AG10803 (cell line): ENCODE measurements around the gene PDZD2.
"Not testable (repeated sequence)": the region's sequence is repeated elsewhere in the genome, so short reads cannot be mapped to it uniquely, and the experiment has no call there.

ENCODE experiments used
- DNase-seq: peaks from one replicate; pipeline ENCODE4 v3.0.0; 2010; ENCODE audit warnings: low read depth
- H3K4me3 ChIP-seq: 2 replicates; pipeline ENCODE4 v1.5.1; 2011; ENCODE audit warnings: mild to moderate bottlenecking, low read length, control low read depth
- TF ChIP-seq, protein P1 (sequence below): conservative IDR thresholded peaks from 2 replicates; pipeline ENCODE4 v1.5.1; 2011; ENCODE audit warnings: mild to moderate bottlenecking, low read length, control low read depth, inconsistent platforms

PDZD2 gene

GRCh38 chr5:31730139-31730538, 91.2 kb downstream of the PDZD2 start:
- no peak for DNase-seq
- H3K4me3 ChIP-seq, result no peak overlapping the region
- TF ChIP-seq, protein P1, sequence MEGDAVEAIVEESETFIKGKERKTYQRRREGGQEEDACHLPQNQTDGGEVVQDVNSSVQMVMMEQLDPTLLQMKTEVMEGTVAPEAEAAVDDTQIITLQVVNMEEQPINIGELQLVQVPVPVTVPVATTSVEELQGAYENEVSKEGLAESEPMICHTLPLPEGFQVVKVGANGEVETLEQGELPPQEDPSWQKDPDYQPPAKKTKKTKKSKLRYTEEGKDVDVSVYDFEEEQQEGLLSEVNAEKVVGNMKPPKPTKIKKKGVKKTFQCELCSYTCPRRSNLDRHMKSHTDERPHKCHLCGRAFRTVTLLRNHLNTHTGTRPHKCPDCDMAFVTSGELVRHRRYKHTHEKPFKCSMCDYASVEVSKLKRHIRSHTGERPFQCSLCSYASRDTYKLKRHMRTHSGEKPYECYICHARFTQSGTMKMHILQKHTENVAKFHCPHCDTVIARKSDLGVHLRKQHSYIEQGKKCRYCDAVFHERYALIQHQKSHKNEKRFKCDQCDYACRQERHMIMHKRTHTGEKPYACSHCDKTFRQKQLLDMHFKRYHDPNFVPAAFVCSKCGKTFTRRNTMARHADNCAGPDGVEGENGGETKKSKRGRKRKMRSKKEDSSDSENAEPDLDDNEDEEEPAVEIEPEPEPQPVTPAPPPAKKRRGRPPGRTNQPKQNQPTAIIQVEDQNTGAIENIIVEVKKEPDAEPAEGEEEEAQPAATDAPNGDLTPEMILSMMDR, result no peak

GRCh38 chr5:31731016-31731415, 92.1 kb downstream of the PDZD2 start:
- DNase-seq, result no peak
- H3K4me3 ChIP-seq, result no peak overlapping the region
- TF ChIP-seq, protein P1, result no peak

GRCh38 chr5:31731710-31732301, 92.9 kb downstream of the PDZD2 start:
- TF ChIP-seq, protein P1, result no peak
- H3K4me3 ChIP-seq, result no peak overlapping the region
- DNase-seq, result no peak

GRCh38 chr5:31732821-31733220, 93.9 kb downstream of the PDZD2 start:
- not testable (repeated sequence) for H3K4me3 ChIP-seq, DNase-seq

DNA sequence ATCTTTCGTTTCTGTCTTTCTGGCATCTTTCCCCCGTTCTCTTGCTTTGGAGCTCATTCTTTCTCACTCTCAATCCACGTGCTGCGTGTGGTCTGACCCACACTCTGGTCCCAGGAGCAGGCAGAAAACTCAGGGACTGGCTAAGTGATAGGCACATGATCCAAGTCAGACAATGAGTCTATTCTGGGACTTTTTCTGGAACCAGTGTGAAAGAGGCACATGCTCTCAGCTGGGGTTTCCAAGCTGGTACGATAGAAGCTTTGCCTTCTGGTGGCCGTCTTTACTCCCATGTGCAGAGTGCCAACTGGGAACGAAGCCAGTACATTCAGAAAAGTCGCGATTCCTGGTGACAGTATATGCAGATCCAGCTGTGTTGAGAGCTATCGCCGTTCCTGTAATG, 94.4 kb downstream of the PDZD2 start:
- TF ChIP-seq, protein P1, result no peak
- no peak for DNase-seq
- no peak overlapping the region for H3K4me3 ChIP-seq

- TF ChIP-seq, protein P1, result no peak
- DNase-seq, result no peak
- H3K4me3 ChIP-seq, result no peak overlapping the region
Observed at GRCh38 chr5:31736127-31736526, 97.2 kb downstream of the PDZD2 start.

- H3K4me3 ChIP-seq, result no peak overlapping the region
- TF ChIP-seq, protein P1, result no peak
- no peak for DNase-seq
Observed at GRCh38 chr5:31738199-31738598, 99.3 kb downstream of the PDZD2 start.

DNA sequence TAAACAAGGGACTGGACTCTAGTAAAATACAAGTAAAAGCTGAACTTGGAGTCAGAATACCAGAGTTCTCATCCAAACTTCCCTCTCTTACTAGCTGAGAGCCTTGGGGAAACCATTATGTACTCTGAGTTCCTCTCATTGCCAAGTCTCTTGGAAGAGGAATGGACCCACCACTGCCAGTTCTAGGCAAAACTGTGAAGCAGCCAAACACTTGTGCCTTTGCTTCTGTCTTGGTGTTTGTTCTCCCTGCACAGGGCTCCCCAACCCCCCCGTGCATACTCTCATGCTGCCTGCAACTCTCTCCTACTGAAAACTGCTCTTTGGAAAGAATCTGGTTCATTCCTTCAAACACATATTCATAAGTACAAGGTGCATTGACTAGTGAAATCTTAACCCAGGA, 102.6 kb downstream of the PDZD2 start:
- TF ChIP-seq, protein P1, result no peak
- DNase-seq, result no peak
- no peak overlapping the region for H3K4me3 ChIP-seq
